Panc1 (cell line): ENCODE data around the gene ANO1.

Experiments
- CTCF ChIP-seq: fragments of 450-650 bp; IDR thresholded peaks from 2 replicates; pipeline ENCODE4 v1.5.1; 2017; ENCODE audit warnings: mild to moderate bottlenecking
- REST ChIP-seq, 2 experiments: IDR thresholded peaks; 2 replicates each; pipeline ENCODE4 v1.6.1; 2011 to 2012; ENCODE audit warnings: low read depth in 2 of 2, control low read depth in 1 of 2, low read length in 1 of 2, mild to moderate bottlenecking in 1 of 2, moderate library complexity in 1 of 2; ENCODE audit not compliant: insufficient read depth in 1 of 2

GRCh38 chr11:70065318-70066135 lies 12.6 kb upstream of the ANO1 start:
- TF ChIP-seq CTCF (no peak), REST (IDR thresholded peaks at IDR 0.05; ENCODE audit: insufficient read depth in 1 of 2, low read depth in 2 of 2, low read length in 1 of 2) (no peak)
